ENCODE data around the gene MROH9. TPM values are rescaled to one million over a fixed set of nuclear protein-coding genes. Genes with fewer than 3 reads are reported as not detected.

Gene MROH9
- total RNA-seq, 1 experiment from 2014 or later, result not detected

- no peak overlapping the region for H2AFZ ChIP-seq (ENCODE audit: low read depth, low read length, poor library complexity, severe bottlenecking)
- no peak for ATAC-seq
- H4K20me1 ChIP-seq (ENCODE audit: insufficient read depth), result no peaks in the 10 kb centered on the region
- no peak for DNase-seq (ENCODE audit: low read depth, low spot score)
- H3K4me3 ChIP-seq (replicated peaks in 1 of 2; ENCODE audit: low read depth in 1 of 2, low read length in 2 of 2), result no peak overlapping the region
- CTCF ChIA-PET, result no interaction called here
- H3K9me3 ChIP-seq (ENCODE audit: control insufficient read depth in 1 of 2, insufficient read depth in 1 of 2, low read depth in 1 of 2, low read length in 2 of 2), result no peaks in the 10 kb centered on the region
- H3K9me2 ChIP-seq (ENCODE audit: insufficient read depth), result no peaks in the 10 kb centered on the region
- TF ChIP-seq YY1 (IDR thresholded peaks at IDR 0.05; ENCODE audit: extremely low read depth, insufficient replicate concordance, low read depth, low read length), result no peak
- TF ChIP-seq, protein P1, sequence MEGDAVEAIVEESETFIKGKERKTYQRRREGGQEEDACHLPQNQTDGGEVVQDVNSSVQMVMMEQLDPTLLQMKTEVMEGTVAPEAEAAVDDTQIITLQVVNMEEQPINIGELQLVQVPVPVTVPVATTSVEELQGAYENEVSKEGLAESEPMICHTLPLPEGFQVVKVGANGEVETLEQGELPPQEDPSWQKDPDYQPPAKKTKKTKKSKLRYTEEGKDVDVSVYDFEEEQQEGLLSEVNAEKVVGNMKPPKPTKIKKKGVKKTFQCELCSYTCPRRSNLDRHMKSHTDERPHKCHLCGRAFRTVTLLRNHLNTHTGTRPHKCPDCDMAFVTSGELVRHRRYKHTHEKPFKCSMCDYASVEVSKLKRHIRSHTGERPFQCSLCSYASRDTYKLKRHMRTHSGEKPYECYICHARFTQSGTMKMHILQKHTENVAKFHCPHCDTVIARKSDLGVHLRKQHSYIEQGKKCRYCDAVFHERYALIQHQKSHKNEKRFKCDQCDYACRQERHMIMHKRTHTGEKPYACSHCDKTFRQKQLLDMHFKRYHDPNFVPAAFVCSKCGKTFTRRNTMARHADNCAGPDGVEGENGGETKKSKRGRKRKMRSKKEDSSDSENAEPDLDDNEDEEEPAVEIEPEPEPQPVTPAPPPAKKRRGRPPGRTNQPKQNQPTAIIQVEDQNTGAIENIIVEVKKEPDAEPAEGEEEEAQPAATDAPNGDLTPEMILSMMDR (IDR thresholded peaks at IDR 0.05 in 2 of 3, conservative IDR thresholded peaks at IDR 0.05 in 1 of 3; ENCODE audit: borderline replicate concordance in 1 of 3, insufficient read depth in 1 of 3, low read depth in 2 of 3, low read length in 2 of 3), result 0 out of 6 replicates have a peak, but pooled peaks of 1 of the 3 experiments have one; percentile 14
- intact Hi-C loops (cut with micrococcal nuclease), result no loop called here
- H3K36me3 ChIP-seq (ENCODE audit: control insufficient read depth in 1 of 2, insufficient read depth in 2 of 2, low read length in 2 of 2), result no peaks in the 10 kb centered on the region
- BruUV-seq (replicated peaks), result no TSS peak
- H3K4me2 ChIP-seq (ENCODE audit: low read length), result no peak overlapping the region
- H3K27me3 ChIP-seq (ENCODE audit: insufficient read depth, low read length), result peaks cover 9% of the 10 kb centered on the region; the same call in 1 of the 2 replicates
- H3K27ac ChIP-seq (ENCODE audit: low read depth, low read length), result no peak overlapping the region
- H3K9ac ChIP-seq (ENCODE audit: low read length), result no peak overlapping the region
- no peaks in the 10 kb centered on the region for H3K79me2 ChIP-seq (ENCODE audit: insufficient read depth, low read length)
- RAD21 ChIA-PET (ENCODE audit: low non-redundant PET in 1 of 2, low total read pairs in 2 of 2, uncharacterized antibody in 2 of 2, unreplicated experiment in 2 of 2), result no interaction called here
- POLR2A ChIA-PET, result no interaction called here
- no peaks in the 10 kb centered on the region for H3K4me1 ChIP-seq (ENCODE audit: control insufficient read depth in 1 of 2, insufficient read depth in 2 of 2, low read length in 2 of 2)
Measured at GRCh38 chr1:171107969-171108368, 172.6 kb downstream of the MROH9 start.

- Histone ChIP-seq H3K4me1 (ENCODE audit: control insufficient read depth in 1 of 2, insufficient read depth in 2 of 2, low read length in 2 of 2) (no peaks in the 10 kb centered on the region), H2AFZ (ENCODE audit: low read depth, low read length, poor library complexity, severe bottlenecking) (no peak overlapping the region), H3K27ac (ENCODE audit: low read depth, low read length) (no peak overlapping the region), H3K9me3 (ENCODE audit: control insufficient read depth in 1 of 2, insufficient read depth in 1 of 2, low read depth in 1 of 2, low read length in 2 of 2) (no peaks in the 10 kb centered on the region), H3K27me3 (ENCODE audit: insufficient read depth, low read length) (peaks cover 9% of the 10 kb centered on the region; the same call in 1 of the 2 replicates), H4K20me1 (ENCODE audit: insufficient read depth) (no peaks in the 10 kb centered on the region), H3K4me3 (replicated peaks in 1 of 2; ENCODE audit: low read depth in 1 of 2, low read length in 2 of 2) (no peak overlapping the region), H3K36me3 (ENCODE audit: control insufficient read depth in 1 of 2, insufficient read depth in 2 of 2, low read length in 2 of 2) (no peaks in the 10 kb centered on the region), H3K4me2 (ENCODE audit: low read length) (no peak overlapping the region), H3K9me2 (ENCODE audit: insufficient read depth) (no peaks in the 10 kb centered on the region), H3K79me2 (ENCODE audit: insufficient read depth, low read length) (no peaks in the 10 kb centered on the region), H3K9ac (ENCODE audit: low read length) (no peak overlapping the region)
- ATAC-seq (no peak), DNase-seq (ENCODE audit: low read depth, low spot score) (no peak)
- ChIA-PET CTCF (no interaction called here), RAD21 (ENCODE audit: low non-redundant PET in 1 of 2, low total read pairs in 2 of 2, uncharacterized antibody in 2 of 2, unreplicated experiment in 2 of 2) (no interaction called here), POLR2A (no interaction called here)
- no TSS peak for BruUV-seq (replicated peaks)
- TF ChIP-seq YY1 (IDR thresholded peaks at IDR 0.05; ENCODE audit: extremely low read depth, insufficient replicate concordance, low read depth, low read length), result no peak
- TF ChIP-seq, protein P2, sequence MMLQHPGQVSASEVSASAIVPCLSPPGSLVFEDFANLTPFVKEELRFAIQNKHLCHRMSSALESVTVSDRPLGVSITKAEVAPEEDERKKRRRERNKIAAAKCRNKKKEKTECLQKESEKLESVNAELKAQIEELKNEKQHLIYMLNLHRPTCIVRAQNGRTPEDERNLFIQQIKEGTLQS (IDR thresholded peaks at IDR 0.05), result no peak
- no peak for TF ChIP-seq TCF7L2 (IDR thresholded peaks at IDR 0.05; ENCODE audit: borderline replicate concordance, extremely low read depth, insufficient read depth, insufficient read length)
- TF ChIP-seq, protein P3, sequence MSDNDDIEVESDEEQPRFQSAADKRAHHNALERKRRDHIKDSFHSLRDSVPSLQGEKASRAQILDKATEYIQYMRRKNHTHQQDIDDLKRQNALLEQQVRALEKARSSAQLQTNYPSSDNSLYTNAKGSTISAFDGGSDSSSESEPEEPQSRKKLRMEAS (IDR thresholded peaks at IDR 0.05), result no peak
- no peak for TF ChIP-seq FOSL1 (IDR thresholded peaks at IDR 0.05; ENCODE audit: low read depth)
- intact Hi-C loops (cut with micrococcal nuclease), result no loop called here
Measured at GRCh38 chr1:171109966-171110365, 174.6 kb downstream of the MROH9 start.

All from HCT116 (cell line).